ENCODE measurements around the gene AFAP1.

DNA sequence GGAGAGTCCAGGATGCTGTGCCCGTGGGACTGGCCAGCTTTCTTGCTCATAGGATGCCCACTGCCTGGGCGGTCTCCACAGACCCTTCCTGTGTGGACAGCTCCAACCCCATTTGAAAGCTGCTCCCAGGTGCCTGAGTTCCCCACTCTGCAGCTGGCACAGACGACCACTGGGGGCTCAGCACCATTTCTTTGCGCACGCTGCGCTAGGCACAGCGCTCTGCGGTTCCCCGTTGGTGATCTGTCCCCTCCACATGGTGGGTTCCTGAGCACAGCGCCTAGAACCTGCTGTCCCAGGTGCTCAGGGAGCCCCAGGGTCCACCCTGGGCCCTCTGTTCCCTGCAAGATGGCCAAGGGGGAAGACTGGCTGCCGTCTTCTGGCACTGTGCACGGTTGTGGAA, 45.4 kb upstream of the AFAP1 start:
- TF ChIP-seq, protein P1, sequence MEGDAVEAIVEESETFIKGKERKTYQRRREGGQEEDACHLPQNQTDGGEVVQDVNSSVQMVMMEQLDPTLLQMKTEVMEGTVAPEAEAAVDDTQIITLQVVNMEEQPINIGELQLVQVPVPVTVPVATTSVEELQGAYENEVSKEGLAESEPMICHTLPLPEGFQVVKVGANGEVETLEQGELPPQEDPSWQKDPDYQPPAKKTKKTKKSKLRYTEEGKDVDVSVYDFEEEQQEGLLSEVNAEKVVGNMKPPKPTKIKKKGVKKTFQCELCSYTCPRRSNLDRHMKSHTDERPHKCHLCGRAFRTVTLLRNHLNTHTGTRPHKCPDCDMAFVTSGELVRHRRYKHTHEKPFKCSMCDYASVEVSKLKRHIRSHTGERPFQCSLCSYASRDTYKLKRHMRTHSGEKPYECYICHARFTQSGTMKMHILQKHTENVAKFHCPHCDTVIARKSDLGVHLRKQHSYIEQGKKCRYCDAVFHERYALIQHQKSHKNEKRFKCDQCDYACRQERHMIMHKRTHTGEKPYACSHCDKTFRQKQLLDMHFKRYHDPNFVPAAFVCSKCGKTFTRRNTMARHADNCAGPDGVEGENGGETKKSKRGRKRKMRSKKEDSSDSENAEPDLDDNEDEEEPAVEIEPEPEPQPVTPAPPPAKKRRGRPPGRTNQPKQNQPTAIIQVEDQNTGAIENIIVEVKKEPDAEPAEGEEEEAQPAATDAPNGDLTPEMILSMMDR (optimal IDR thresholded peaks at IDR 0.05 in 1 of 3, IDR thresholded peaks at IDR 0.05 in 1 of 3, conservative IDR thresholded peaks at IDR 0.05 in 1 of 3; ENCODE audit: extremely low read depth in 1 of 3, insufficient read depth in 2 of 3, low read length in 3 of 3), result no peak
- no peak for TF ChIP-seq EZH2 (IDR thresholded peaks at IDR 0.05; ENCODE audit: low read length)
